ENCODE measurements around the gene THAP11. TPM values are rescaled to one million over a fixed set of nuclear protein-coding genes. Genes with fewer than 3 reads are reported as not detected.
"Not testable (repeated sequence)": the region's sequence is repeated elsewhere in the genome, so short reads cannot be mapped to it uniquely, and the experiment has no call there.

Gene THAP11
- total and polyA plus RNA-seq, 2 experiments from 2014 or later, result 23.6 to 37.9 TPM

DNA sequence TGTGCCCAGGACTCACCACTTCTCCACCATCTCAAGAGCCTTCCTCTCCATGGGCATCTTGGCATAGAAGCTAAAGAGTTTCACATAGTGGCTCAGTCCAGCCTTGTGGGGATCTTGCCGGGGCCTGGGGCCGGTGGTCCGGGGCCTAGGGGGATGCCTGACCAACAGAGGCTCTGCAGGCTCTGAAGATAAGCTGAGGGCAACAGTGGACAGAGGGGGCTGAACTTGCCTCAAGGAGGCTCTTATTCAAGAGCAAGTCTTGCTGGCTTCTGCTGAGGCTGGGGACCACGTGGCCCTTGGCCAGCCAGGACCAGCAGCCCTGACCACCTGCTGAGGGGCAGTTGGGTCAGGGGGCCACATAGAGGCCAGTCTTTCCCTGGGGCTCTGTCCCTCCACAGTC, 13.5 kb upstream of the THAP11 start:
- peaks cover 27% of the 10 kb centered on the region for H3K79me2 ChIP-seq (ENCODE audit: insufficient read depth)
- H3K27me3 ChIP-seq (replicated peaks; ENCODE audit: insufficient read depth), result no peaks in the 10 kb centered on the region
- WGBS, 2 experiments (ENCODE audit: low coverage in 1 of 2, low lambda C conversion rate in 2 of 2, missing lambda C conversion rate in 2 of 2), result 50 to 81% methylated on average over 1 to 4 of the region's 4 CpGs
- peaks cover 6% of the 10 kb centered on the region for H3K4me1 ChIP-seq (ENCODE audit: insufficient read depth)
- in situ Hi-C loops (cut with MboI), result no loop called here
- no peak for TF ChIP-seq EZH2 (IDR thresholded peaks at IDR 0.05; ENCODE audit: insufficient read depth, poor library complexity, severe bottlenecking)
- no peak for TF ChIP-seq EZH2phosphoT487 (IDR thresholded peaks at IDR 0.05; ENCODE audit: insufficient read depth, low read depth)
- no peak overlapping the region for H3K9ac ChIP-seq
- H3K27ac ChIP-seq, result no peak overlapping the region
- DNase-seq, result no peak
- no peak overlapping the region for H3K4me2 ChIP-seq (ENCODE audit: unreplicated experiment)
- no peaks in the 10 kb centered on the region for H3K9me3 ChIP-seq (ENCODE audit: low read depth)
- no peak overlapping the region for H2AFZ ChIP-seq
- H3K36me3 ChIP-seq (ENCODE audit: low read depth), result peaks cover 6% of the 10 kb centered on the region; the same call in 1 of the 2 replicates
- no peak overlapping the region for H3K4me3 ChIP-seq
- no peaks in the 10 kb centered on the region for H3K9me2 ChIP-seq (ENCODE audit: insufficient read depth)
- H3F3A ChIP-seq (ENCODE audit: insufficient read depth), result no peaks in the 10 kb centered on the region
- no peaks in the 10 kb centered on the region for H4K20me1 ChIP-seq (ENCODE audit: insufficient read depth)

DNA sequence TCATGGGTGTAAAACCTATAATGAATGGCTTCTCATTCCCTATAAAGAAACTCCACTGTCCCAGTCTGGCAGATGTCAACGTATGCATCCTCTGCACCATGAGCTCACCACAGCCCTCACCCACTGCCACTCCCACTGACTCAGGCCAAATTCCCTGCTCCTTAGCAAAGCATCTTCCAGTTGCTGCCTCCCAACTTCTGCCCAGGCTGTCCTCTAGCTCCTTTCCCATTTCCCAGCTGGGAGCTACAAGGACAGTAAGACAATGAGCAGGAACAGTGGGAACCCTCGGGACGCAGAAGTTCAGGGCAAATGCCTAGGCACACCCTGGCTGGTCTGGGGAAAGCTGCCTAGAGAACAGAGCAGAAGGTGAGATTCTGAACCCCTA, 9.1 kb upstream of the THAP11 start:
- Histone ChIP-seq H3K4me1 (ENCODE audit: insufficient read depth) (peaks cover 6% of the 10 kb centered on the region), H3K79me2 (ENCODE audit: insufficient read depth) (peaks cover 31% of the 10 kb centered on the region), H3K4me2 (ENCODE audit: unreplicated experiment) (peak overlapping the region; percentile 87), H3K9ac (peak overlapping the region; percentile 99), H3K27me3 (replicated peaks; ENCODE audit: insufficient read depth) (no peaks in the 10 kb centered on the region), H3K9me3 (ENCODE audit: low read depth) (no peaks in the 10 kb centered on the region), H3K27ac (peak overlapping the region; percentile 89), H3K4me3 (peak overlapping the region; percentile 93), H3F3A (ENCODE audit: insufficient read depth) (no peaks in the 10 kb centered on the region), H3K36me3 (ENCODE audit: low read depth) (peaks cover 6% of the 10 kb centered on the region; the same call in 1 of the 2 replicates), H2AFZ (peak overlapping the region; percentile 93), H4K20me1 (ENCODE audit: insufficient read depth) (no peaks in the 10 kb centered on the region), H3K9me2 (ENCODE audit: insufficient read depth) (no peaks in the 10 kb centered on the region)
- peak; percentile 94 for DNase-seq
- in situ Hi-C loops (cut with MboI), result no loop called here
- no peak for TF ChIP-seq EZH2 (IDR thresholded peaks at IDR 0.05; ENCODE audit: insufficient read depth, poor library complexity, severe bottlenecking)
- TF ChIP-seq EZH2phosphoT487 (IDR thresholded peaks at IDR 0.05; ENCODE audit: insufficient read depth, low read depth), result no peak
- WGBS, 2 experiments (ENCODE audit: low coverage in 1 of 2, low lambda C conversion rate in 2 of 2, missing lambda C conversion rate in 2 of 2), result 0% methylated on average over 3 of the region's 3 CpGs

DNA sequence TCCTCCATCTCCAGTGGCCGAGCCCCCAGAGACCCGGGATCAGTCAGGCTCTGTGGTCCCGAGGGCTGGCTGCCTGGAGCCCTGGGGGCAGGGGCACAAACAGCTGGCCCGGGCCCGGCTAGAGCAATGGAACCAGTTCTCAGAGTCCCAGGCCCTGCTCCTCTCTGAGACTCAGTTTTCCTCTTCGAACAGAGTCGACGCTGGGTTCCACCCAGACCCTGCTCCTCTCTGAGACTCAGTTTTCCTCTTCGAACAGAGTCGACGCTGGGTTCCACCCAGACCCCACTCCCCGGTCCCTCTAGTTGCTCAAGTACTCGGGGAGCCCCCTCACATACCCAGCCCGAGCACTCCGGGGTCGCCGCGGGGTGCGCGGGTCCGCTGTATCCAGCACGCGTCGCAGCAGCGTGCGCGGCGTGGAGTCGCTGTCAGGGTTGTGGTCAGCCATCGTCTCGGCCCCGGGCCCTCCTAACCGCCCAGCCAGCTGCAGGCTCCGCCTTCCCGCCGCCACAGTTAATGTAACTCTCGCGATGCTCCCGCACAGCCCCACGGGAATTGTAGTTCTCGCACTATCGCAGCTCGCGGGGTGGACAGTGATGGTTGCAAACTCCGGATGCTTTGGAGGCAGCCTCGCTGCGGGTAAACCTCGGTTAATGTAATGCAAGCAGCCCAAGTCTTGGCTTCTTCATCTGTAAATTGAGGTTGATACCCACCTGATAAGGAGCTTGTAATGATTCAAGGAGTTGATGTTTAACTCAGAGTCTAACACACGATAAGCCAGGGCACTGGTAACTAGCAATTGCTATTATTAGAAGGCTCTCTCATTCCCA, 8.5 kb upstream of the THAP11 start:
- no peaks in the 10 kb centered on the region for H3K27me3 ChIP-seq (replicated peaks; ENCODE audit: insufficient read depth)
- peak; percentile 97 for DNase-seq

DNA sequence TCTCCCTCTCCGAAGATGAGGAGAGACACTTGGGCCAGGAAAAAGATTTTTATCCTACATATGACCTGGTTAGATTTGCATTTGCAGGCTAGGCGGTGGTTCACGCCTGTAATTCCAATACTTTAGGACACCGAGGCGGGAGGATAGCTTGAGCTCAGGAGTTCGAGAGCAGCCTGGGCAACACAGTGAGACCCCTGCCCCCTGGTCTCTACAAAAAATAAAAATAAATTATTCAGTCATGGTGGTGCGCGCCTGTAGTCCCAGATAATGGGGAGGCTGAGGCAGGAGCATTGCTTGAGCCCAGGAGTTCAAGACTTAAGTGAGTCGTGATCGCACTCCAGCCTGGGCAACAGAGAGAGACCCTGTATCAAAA, 7.9 kb upstream of the THAP11 start:
- in situ Hi-C loops (cut with MboI), result no loop called here
- Histone ChIP-seq H3K36me3 (ENCODE audit: low read depth) (peaks cover 6% of the 10 kb centered on the region; the same call in 1 of the 2 replicates), H2AFZ (peak overlapping the region; percentile 93), H3K27me3 (replicated peaks; ENCODE audit: insufficient read depth) (no peaks in the 10 kb centered on the region), H3K9me2 (ENCODE audit: insufficient read depth) (no peaks in the 10 kb centered on the region), H3K4me3 (peak overlapping the region; percentile 93), H3K9me3 (ENCODE audit: low read depth) (no peaks in the 10 kb centered on the region), H3K9ac (peak overlapping the region; percentile 99), H4K20me1 (ENCODE audit: insufficient read depth) (no peaks in the 10 kb centered on the region), H3K79me2 (ENCODE audit: insufficient read depth) (peaks cover 31% of the 10 kb centered on the region), H3K4me2 (ENCODE audit: unreplicated experiment) (peak overlapping the region; percentile 87), H3F3A (ENCODE audit: insufficient read depth) (no peaks in the 10 kb centered on the region), H3K27ac (peak overlapping the region; percentile 89; the same call in 1 of the 2 replicates), H3K4me1 (ENCODE audit: insufficient read depth) (peaks cover 6% of the 10 kb centered on the region)
- TF ChIP-seq EZH2phosphoT487 (IDR thresholded peaks at IDR 0.05; ENCODE audit: insufficient read depth, low read depth), result no peak
- no peak for TF ChIP-seq EZH2 (IDR thresholded peaks at IDR 0.05; ENCODE audit: insufficient read depth, poor library complexity, severe bottlenecking)
- 86 to 89% methylated on average over 10 of the region's 10 CpGs for whole genome bisulfite sequencing, 2 experiments (ENCODE audit: low coverage in 1 of 2, low lambda C conversion rate in 2 of 2, missing lambda C conversion rate in 2 of 2)
- DNase-seq, result no peak

More for the DNA sequence above, 8.5 kb upstream of the THAP11 start:
- no peaks in the 10 kb centered on the region for H3F3A ChIP-seq (ENCODE audit: insufficient read depth)
- H2AFZ ChIP-seq, result peak overlapping the region; percentile 93
- TF ChIP-seq EZH2phosphoT487 (IDR thresholded peaks at IDR 0.05; ENCODE audit: insufficient read depth, low read depth) (no peak), EZH2 (IDR thresholded peaks at IDR 0.05; ENCODE audit: insufficient read depth, poor library complexity, severe bottlenecking) (no peak)
- WGBS, 2 experiments (ENCODE audit: low coverage in 1 of 2, low lambda C conversion rate in 2 of 2, missing lambda C conversion rate in 2 of 2), result 1 to 3% methylated on average over 45 to 49 of the region's 49 CpGs
- H3K9ac ChIP-seq, result peak overlapping the region; percentile 99
- H3K4me3 ChIP-seq, result peak overlapping the region; percentile 93
- peak overlapping the region; percentile 89 for H3K27ac ChIP-seq
- in situ Hi-C loops (cut with MboI), result no loop called here
- no peaks in the 10 kb centered on the region for H3K9me3 ChIP-seq (ENCODE audit: low read depth)
- H3K79me2 ChIP-seq (ENCODE audit: insufficient read depth), result peaks cover 31% of the 10 kb centered on the region
- no peaks in the 10 kb centered on the region for H3K9me2 ChIP-seq (ENCODE audit: insufficient read depth)
- peak overlapping the region; percentile 87 for H3K4me2 ChIP-seq (ENCODE audit: unreplicated experiment)
- no peaks in the 10 kb centered on the region for H4K20me1 ChIP-seq (ENCODE audit: insufficient read depth)
- H3K4me1 ChIP-seq (ENCODE audit: insufficient read depth), result peaks cover 6% of the 10 kb centered on the region
- peaks cover 6% of the 10 kb centered on the region; the same call in 1 of the 2 replicates for H3K36me3 ChIP-seq (ENCODE audit: low read depth)

DNA sequence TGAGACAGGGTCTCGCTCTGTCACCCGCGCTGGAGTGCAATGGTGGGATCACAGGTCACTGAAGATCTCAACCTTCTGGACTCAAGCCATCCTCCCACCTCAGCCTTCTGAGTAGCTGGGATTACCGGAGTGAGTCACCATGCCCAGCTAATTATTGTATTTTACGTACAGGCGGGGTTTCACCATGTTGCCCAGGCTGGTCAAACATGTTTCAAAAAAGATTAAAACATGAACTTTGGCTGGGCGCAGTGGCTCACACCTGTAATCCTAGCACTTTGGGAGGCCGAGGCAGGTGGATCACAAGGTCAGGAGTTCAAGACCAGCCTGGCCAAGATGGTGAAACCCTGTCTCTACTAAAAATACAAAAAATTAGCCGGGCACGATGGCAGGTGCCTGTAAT, 4.9 kb upstream of the THAP11 start:
- H4K20me1 ChIP-seq (ENCODE audit: insufficient read depth); H3K27ac ChIP-seq; DNase-seq; H3K36me3 ChIP-seq (ENCODE audit: low read depth); H2AFZ ChIP-seq; H3K27me3 ChIP-seq (replicated peaks; ENCODE audit: insufficient read depth); H3K9ac ChIP-seq; H3F3A ChIP-seq (ENCODE audit: insufficient read depth); H3K9me2 ChIP-seq (ENCODE audit: insufficient read depth); H3K4me2 ChIP-seq (ENCODE audit: unreplicated experiment); H3K4me3 ChIP-seq; H3K9me3 ChIP-seq (ENCODE audit: low read depth); in situ Hi-C loops (cut with MboI): not testable (repeated sequence)
- Histone ChIP-seq H3K4me1 (ENCODE audit: insufficient read depth) (peaks cover 10% of the 10 kb centered on the region), H3K79me2 (ENCODE audit: insufficient read depth) (peaks cover 19% of the 10 kb centered on the region)
- 89 to 92% methylated on average over 10 of the region's 10 CpGs for WGBS, 2 experiments (ENCODE audit: low coverage in 1 of 2, low lambda C conversion rate in 2 of 2, missing lambda C conversion rate in 2 of 2)

Data from GM23248 (cell line).